Mesenchymal stem cell (in vitro differentiated cells and primary cell): ENCODE data around the gene SYNE2.

Experiments
- DNase-seq: peaks from one replicate; pipeline ENCODE4 v3.0.0-alpha.2; 2013
- H2AFZ ChIP-seq: one replicate; pipeline ENCODE4 v1.6.1; 2013; ENCODE audit warnings: low read depth, mild to moderate bottlenecking, control low read depth, inconsistent platforms, low read length, moderate library complexity
- H2AK5ac ChIP-seq: 2 replicates; pipeline ENCODE4 v1.6.1; 2013; ENCODE audit warnings: low read length, moderate library complexity, mild to moderate bottlenecking, inconsistent platforms; ENCODE audit not compliant: severe bottlenecking
- H2BK120ac ChIP-seq: one replicate; pipeline ENCODE4 v1.6.1; 2013; ENCODE audit warnings: low read depth, mild to moderate bottlenecking, inconsistent platforms, low read length, moderate library complexity
- H2BK12ac ChIP-seq, 2 experiments: one replicate each; pipeline ENCODE4 v1.6.1; 2013; ENCODE audit warnings: inconsistent platforms in 2 of 2, low read length in 2 of 2, mild to moderate bottlenecking in 2 of 2, moderate library complexity in 2 of 2, control low read depth in 1 of 2
- H2BK15ac ChIP-seq: one replicate; pipeline ENCODE4 v1.6.1; 2013; ENCODE audit warnings: mild to moderate bottlenecking, low read depth, inconsistent platforms; ENCODE audit not compliant: poor library complexity, severe bottlenecking
- H2BK5ac ChIP-seq: 2 replicates; pipeline ENCODE4 v1.6.1; 2013; ENCODE audit warnings: low read depth, mild to moderate bottlenecking, low read length, control low read depth, inconsistent platforms; ENCODE audit not compliant: poor library complexity, severe bottlenecking
- H3K14ac ChIP-seq, 2 experiments: one replicate each; pipeline ENCODE4 v1.6.1; 2013; ENCODE audit warnings: inconsistent platforms in 2 of 2, low read length in 2 of 2, control low read depth in 1 of 2, mild to moderate bottlenecking in 1 of 2, moderate library complexity in 1 of 2
- H3K18ac ChIP-seq, 2 experiments: one replicate each; pipeline ENCODE4 v1.6.1; 2013; ENCODE audit warnings: inconsistent platforms in 2 of 2, low read length in 2 of 2, control low read depth in 1 of 2, low read depth in 1 of 2, mild to moderate bottlenecking in 1 of 2
- H3K23ac ChIP-seq, 2 experiments: one replicate each; pipeline ENCODE4 v1.6.1; 2013; ENCODE audit warnings: inconsistent platforms in 2 of 2, low read length in 2 of 2, mild to moderate bottlenecking in 2 of 2, moderate library complexity in 2 of 2, control low read depth in 1 of 2
- H3K27ac ChIP-seq: 2 replicates; pipeline ENCODE4 v1.5.1; 2013; ENCODE audit warnings: mild to moderate bottlenecking, moderate library complexity, low read length, control low read depth, inconsistent platforms; ENCODE audit not compliant: poor library complexity, severe bottlenecking
- H3K27me3 ChIP-seq, 2 experiments: 2 replicates each; pipeline versions ENCODE4 v1.6.1 to v1.7.0; 2013; ENCODE audit warnings: low read length in 2 of 2, mild to moderate bottlenecking in 2 of 2, moderate library complexity in 2 of 2, control low read depth in 1 of 2, inconsistent platforms in 1 of 2; ENCODE audit not compliant: control insufficient read depth in 1 of 2, insufficient read depth in 1 of 2
- H3K36me3 ChIP-seq, 2 experiments: 2 replicates each; pipeline versions ENCODE4 v1.6.1 to v1.7.0; 2013; ENCODE audit warnings: low read length in 2 of 2, control low read depth in 1 of 2, inconsistent platforms in 1 of 2, low read depth in 1 of 2, mild to moderate bottlenecking in 1 of 2; ENCODE audit not compliant: insufficient read depth in 2 of 2, control insufficient read depth in 1 of 2
- H3K4ac ChIP-seq, 2 experiments: one replicate each; pipeline ENCODE4 v1.6.1; 2013; ENCODE audit warnings: inconsistent platforms in 2 of 2, low read length in 2 of 2, mild to moderate bottlenecking in 2 of 2, moderate library complexity in 2 of 2, control low read depth in 1 of 2, low read depth in 1 of 2
- H3K4me1 ChIP-seq: 2 replicates; pipeline ENCODE4 v1.6.1; 2013; ENCODE audit warnings: low read depth, low read length, control low read depth; ENCODE audit not compliant: control insufficient read depth, insufficient read depth
- H3K4me2 ChIP-seq: 2 replicates; pipeline ENCODE4 v1.6.1; 2013; ENCODE audit warnings: low read length, mild to moderate bottlenecking, inconsistent platforms; ENCODE audit not compliant: poor library complexity, severe bottlenecking
- H3K4me3 ChIP-seq, 2 experiments: 2 replicates each; pipeline versions ENCODE4 v1.5.1 to v1.7.0; 2013; ENCODE audit warnings: low read length in 2 of 2, mild to moderate bottlenecking in 2 of 2, control low read depth in 1 of 2, low read depth in 1 of 2; ENCODE audit not compliant: insufficient read depth in 1 of 2
- H3K79me1 ChIP-seq: replicated peaks from 2 replicates; pipeline ENCODE4 v1.6.1; 2013; ENCODE audit warnings: mild to moderate bottlenecking, control low read depth, low read length, inconsistent platforms; ENCODE audit not compliant: poor library complexity, severe bottlenecking
- H3K9ac ChIP-seq: 2 replicates; pipeline ENCODE4 v1.7.0; 2013; ENCODE audit warnings: mild to moderate bottlenecking, low read length, moderate library complexity
- H3K9me3 ChIP-seq: 2 replicates; pipeline ENCODE4 v1.7.0; 2013; ENCODE audit warnings: mild to moderate bottlenecking, low read length; ENCODE audit not compliant: control insufficient read depth
- H4K8ac ChIP-seq: one replicate; pipeline ENCODE4 v1.6.1; 2013; ENCODE audit warnings: inconsistent platforms, mild to moderate bottlenecking, low read length, moderate library complexity
- H4K91ac ChIP-seq: one replicate; pipeline ENCODE4 v1.6.1; 2013; ENCODE audit warnings: mild to moderate bottlenecking, low read length, inconsistent platforms
- WGBS: methylation state at CpG from one replicate; pipeline ENCODE4 v1.1.7; 2013; ENCODE audit warnings: mixed read lengths; 5-methylcytosine and 5-hydroxymethylcytosine counted together

Gene SYNE2

DNA sequence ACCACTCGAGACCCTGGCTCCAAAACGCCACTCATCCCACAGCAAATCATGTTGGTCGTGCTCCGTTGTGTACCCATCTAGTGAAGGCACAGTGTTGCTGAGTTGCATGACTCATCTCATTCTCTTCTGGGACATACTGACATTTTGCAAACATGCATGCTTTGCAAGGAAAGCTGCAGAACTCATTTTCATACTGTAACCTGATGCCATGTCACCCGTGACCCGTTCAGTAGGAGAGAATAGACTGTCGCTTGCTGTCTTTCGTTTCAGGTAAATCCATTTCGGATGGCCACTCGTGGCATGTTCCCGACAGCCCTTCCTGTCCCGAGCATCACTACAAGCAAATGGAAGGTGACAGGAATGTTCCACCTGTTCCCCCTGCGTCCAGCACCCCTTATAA lies 363.2 kb downstream of the SYNE2 start:
- no peak for DNase-seq
- Histone ChIP-seq H3K23ac (no peak overlapping the region), H3K18ac (no peak overlapping the region), H3K4me3 (no peak overlapping the region), H2BK120ac (no peak overlapping the region), H3K27me3 (no peaks in the 10 kb centered on the region), H2AK5ac (no peak overlapping the region), H3K9me3 (no peaks in the 10 kb centered on the region), H3K9ac (no peak overlapping the region), H3K14ac (no peak overlapping the region), H2AFZ (no peak overlapping the region), H3K4me2 (no peak overlapping the region), H4K8ac (no peak overlapping the region), H2BK5ac (no peak overlapping the region), H3K36me3 (peaks cover 0 to 45% of the 10 kb centered on the region in 2 experiments), H3K4me1 (peaks cover 5% of the 10 kb centered on the region), H4K91ac (no peak overlapping the region), H3K27ac (no peak overlapping the region), H3K79me1 (peaks cover under 1% of the 10 kb centered on the region), H2BK12ac (no peak overlapping the region), H2BK15ac (no peak overlapping the region), H3K4ac (no peak overlapping the region)
- 95% methylated on average over 12 of the region's 13 CpGs for WGBS

DNA sequence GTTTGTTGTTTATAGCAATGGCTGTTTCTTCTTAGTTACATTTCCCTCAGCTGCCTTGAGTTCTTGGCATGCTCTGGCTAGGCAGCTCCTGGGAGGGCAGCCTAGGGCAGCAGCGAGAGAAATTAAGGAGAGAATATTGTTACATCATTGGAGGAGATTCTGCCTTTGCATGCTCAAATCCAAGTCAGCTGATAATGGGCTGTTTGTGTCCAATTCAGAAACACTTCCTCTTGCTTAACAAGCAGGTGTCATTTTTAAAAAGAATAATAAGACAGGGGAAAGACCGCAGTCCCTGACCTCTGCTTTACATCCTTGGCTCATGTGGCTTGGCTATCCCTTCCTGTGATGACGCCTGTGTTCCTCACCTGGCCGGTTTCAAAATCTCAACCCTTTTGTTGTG lies 364.5 kb downstream of the SYNE2 start:
- no peak overlapping the region for H3K4ac ChIP-seq
- no peak overlapping the region for H3K4me2 ChIP-seq
- peaks cover 5% of the 10 kb centered on the region for H3K4me1 ChIP-seq
- no peak overlapping the region for H4K8ac ChIP-seq
- no peak overlapping the region for H2BK15ac ChIP-seq
- WGBS, result 99% methylated on average over 4 of the region's 4 CpGs
- no peak overlapping the region for H3K23ac ChIP-seq
- no peak overlapping the region for H2AFZ ChIP-seq
- no peak overlapping the region for H3K4me3 ChIP-seq
- H3K18ac ChIP-seq, result no peak overlapping the region
- H3K27me3 ChIP-seq, result no peaks in the 10 kb centered on the region
- no peak overlapping the region for H3K9ac ChIP-seq
- no peak overlapping the region for H3K27ac ChIP-seq
- peaks cover 0 to 44% of the 10 kb centered on the region in 2 experiments for H3K36me3 ChIP-seq
- H4K91ac ChIP-seq, result no peak overlapping the region
- no peak for DNase-seq
- no peaks in the 10 kb centered on the region for H3K9me3 ChIP-seq
- no peak overlapping the region for H2BK5ac ChIP-seq
- H2BK120ac ChIP-seq, result no peak overlapping the region
- H3K14ac ChIP-seq, result no peak overlapping the region
- peaks cover 2% of the 10 kb centered on the region for H3K79me1 ChIP-seq
- H2AK5ac ChIP-seq, result no peak overlapping the region
- no peak overlapping the region for H2BK12ac ChIP-seq

DNA sequence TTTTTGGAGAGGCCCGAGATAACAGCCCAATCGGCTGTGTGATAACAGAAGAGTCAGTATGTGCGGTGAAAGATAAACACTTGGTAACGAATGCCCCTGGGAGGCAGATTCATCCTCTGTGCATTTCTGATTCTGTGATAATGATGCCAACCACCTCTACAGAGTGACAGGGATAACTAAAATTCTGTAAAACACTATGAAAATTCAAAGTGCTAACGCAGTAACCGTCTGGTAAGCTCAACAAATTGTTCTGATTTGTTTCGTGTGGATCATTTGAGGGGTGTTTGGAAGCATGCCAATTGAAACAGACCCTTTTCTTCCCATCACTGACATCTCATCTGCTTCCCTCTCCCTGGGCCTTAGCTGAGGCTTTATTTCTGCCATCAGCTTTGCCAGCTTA lies 365.0 kb downstream of the SYNE2 start:
- DNase-seq, result no peak
- H2AK5ac ChIP-seq, result no peak overlapping the region
- H3K14ac ChIP-seq, result no peak overlapping the region
- H3K4me1 ChIP-seq, result peaks cover 5% of the 10 kb centered on the region
- H3K27me3 ChIP-seq, result no peaks in the 10 kb centered on the region
- H2BK120ac ChIP-seq, result no peak overlapping the region
- no peak overlapping the region for H3K18ac ChIP-seq
- no peaks in the 10 kb centered on the region for H3K9me3 ChIP-seq
- H3K4me3 ChIP-seq, result no peak overlapping the region
- 87% methylated on average over 7 of the region's 7 CpGs for WGBS
- no peak overlapping the region for H4K91ac ChIP-seq
- no peak overlapping the region for H3K23ac ChIP-seq
- peak overlapping the region; percentile 43 for H3K27ac ChIP-seq
- no peak overlapping the region for H2BK5ac ChIP-seq
- no peak overlapping the region for H4K8ac ChIP-seq
- H3K9ac ChIP-seq, result no peak overlapping the region
- H3K4me2 ChIP-seq, result no peak overlapping the region
- no peak overlapping the region for H2BK15ac ChIP-seq
- H2AFZ ChIP-seq, result no peak overlapping the region
- H3K4ac ChIP-seq, result no peak overlapping the region
- peaks cover 0 to 44% of the 10 kb centered on the region in 2 experiments for H3K36me3 ChIP-seq
- H2BK12ac ChIP-seq, result no peak overlapping the region
- H3K79me1 ChIP-seq, result peaks cover 2% of the 10 kb centered on the region

DNA sequence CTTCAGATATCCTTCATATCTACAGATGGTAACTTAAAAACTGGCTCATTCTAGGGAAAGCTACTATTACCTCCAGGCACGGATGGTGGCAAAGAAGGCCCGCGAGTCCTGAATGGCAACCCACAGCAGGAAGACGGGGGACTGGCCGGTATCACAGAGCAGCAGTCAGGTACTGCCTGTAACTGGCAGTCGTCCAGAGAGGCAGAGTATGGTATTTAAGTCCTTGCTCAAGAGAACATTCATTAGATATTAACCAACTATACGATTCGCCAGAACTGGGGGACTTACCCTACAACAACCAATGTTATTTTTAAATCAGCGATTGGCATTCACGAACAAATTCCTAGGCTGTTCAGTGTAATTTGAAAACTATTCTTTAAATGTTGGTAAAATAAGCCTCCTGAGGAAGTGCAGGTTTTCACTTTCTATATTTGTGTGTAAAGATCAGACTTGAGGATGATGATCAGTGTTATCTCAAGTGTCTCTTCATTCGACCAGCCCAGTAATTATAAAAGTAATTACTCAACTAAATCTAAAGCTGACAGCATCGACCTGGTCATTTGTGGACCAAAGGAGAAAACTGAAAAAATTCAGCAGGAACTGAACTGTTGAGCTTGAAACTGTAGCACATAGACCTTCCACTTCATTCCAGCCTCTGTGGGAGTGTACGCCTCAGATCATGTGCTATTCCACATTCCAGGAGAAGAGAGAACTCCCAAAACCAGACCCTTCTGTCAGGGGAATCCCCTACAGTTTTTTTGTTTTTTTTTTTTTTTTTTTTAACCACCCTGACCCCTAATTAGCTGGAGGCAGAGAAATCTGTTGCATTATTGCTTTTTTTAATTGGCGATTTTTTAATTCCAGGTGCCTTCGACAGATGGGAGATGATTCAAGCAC lies 365.8 kb downstream of the SYNE2 start:
- no peak overlapping the region for H2BK120ac ChIP-seq
- H3K36me3 ChIP-seq, result peaks cover 0 to 48% of the 10 kb centered on the region in 2 experiments
- no peak overlapping the region for H3K23ac ChIP-seq
- H2AK5ac ChIP-seq, result no peak overlapping the region
- H2BK15ac ChIP-seq, result no peak overlapping the region
- no peak overlapping the region for H3K14ac ChIP-seq
- H4K8ac ChIP-seq, result no peak overlapping the region
- no peak overlapping the region for H4K91ac ChIP-seq
- H3K9me3 ChIP-seq, result no peaks in the 10 kb centered on the region
- peaks cover 2% of the 10 kb centered on the region for H3K79me1 ChIP-seq
- H3K27ac ChIP-seq, result peak overlapping the region; percentile 52
- H2AFZ ChIP-seq, result no peak overlapping the region
- H3K4ac ChIP-seq, result no peak overlapping the region
- H3K4me1 ChIP-seq, result peaks cover 5% of the 10 kb centered on the region
- no peak for DNase-seq
- H3K4me2 ChIP-seq, result peak overlapping the region; percentile 5
- H3K27me3 ChIP-seq, result no peaks in the 10 kb centered on the region
- H3K4me3 ChIP-seq, result no peak overlapping the region
- H2BK5ac ChIP-seq, result no peak overlapping the region
- WGBS, result 96% methylated on average over 12 of the region's 15 CpGs
- no peak overlapping the region for H3K18ac ChIP-seq
- no peak overlapping the region for H2BK12ac ChIP-seq
- H3K9ac ChIP-seq, result no peak overlapping the region
